Stimulated activated CD8-positive, alpha-beta memory T cell treated with anti-CD3 and anti-CD28 coated beads, Interleukin-7, amount 100 ng/mL, for 1 hour (primary cell): ENCODE measurements around the gene RPLP2.

Experiments used
- DNase-seq, 2 donors: peaks; one replicate each; pipeline ENCODE4 v3.0.0-alpha.2; 2020; ENCODE audit warnings: low read depth in 2 of 2

The RPLP2 gene

GRCh38 chr11:849951-850774 lies 40.4 kb downstream of the RPLP2 start:
- DNase-seq = no peak

GRCh38 chr11:850775-851763 lies 41.3 kb downstream of the RPLP2 start:
- no peak for DNase-seq

GRCh38 chr11:852762-853161 lies 43.0 kb downstream of the RPLP2 start:
- no peak for DNase-seq

GRCh38 chr11:853682-854448 lies 44.1 kb downstream of the RPLP2 start:
- DNase-seq = no peak

- DNase-seq = no peak
Measured at GRCh38 chr11:854601-855329, 45.0 kb downstream of the RPLP2 start.

- DNase-seq = no peak
Measured at GRCh38 chr11:855330-855674, 45.5 kb downstream of the RPLP2 start.

GRCh38 chr11:855796-856195 lies 46.0 kb downstream of the RPLP2 start:
- DNase-seq = no peak

GRCh38 chr11:856397-856796 lies 46.6 kb downstream of the RPLP2 start:
- no peak for DNase-seq

GRCh38 chr11:858053-858761 lies 48.4 kb downstream of the RPLP2 start:
- DNase-seq = no peak

GRCh38 chr11:858762-859339 lies 49.1 kb downstream of the RPLP2 start:
- DNase-seq = no peak

- DNase-seq = no peak
Measured at GRCh38 chr11:859394-860131, 49.8 kb downstream of the RPLP2 start.

GRCh38 chr11:860234-861104 lies 50.7 kb downstream of the RPLP2 start:
- no peak for DNase-seq

GRCh38 chr11:861105-861479 lies 51.3 kb downstream of the RPLP2 start:
- DNase-seq = no peak

- no peak for DNase-seq
Measured at GRCh38 chr11:862081-862661, 52.4 kb downstream of the RPLP2 start.
